HCT116 (cell line): ENCODE data around the gene TUBA1C.

Source experiments
- POLR2A ChIP-seq: IDR thresholded peaks from 2 replicates; pipeline ENCODE4 v1.7.0; 2011; ENCODE audit warnings: borderline replicate concordance; ENCODE audit not compliant: insufficient read depth, insufficient read length; ENCODE audit errors: extremely low read depth
- YY1 ChIP-seq: IDR thresholded peaks from 2 replicates; pipeline ENCODE4 v1.6.1; 2011; ENCODE audit warnings: low read length, low read depth, moderate library complexity, mild to moderate bottlenecking; ENCODE audit not compliant: insufficient replicate concordance; ENCODE audit errors: extremely low read depth
- TF ChIP-seq, protein P1 (sequence below), 3 experiments: fragments of 200-600 bp in 1 of 3; sonication (generic) in 1 of 3; IDR thresholded peaks in 2 of 3; conservative IDR thresholded peaks in 1 of 3; 2 replicates each; pipeline ENCODE4 v1.5.1; 2012 to 2017; ENCODE audit warnings: low read depth in 2 of 3, low read length in 2 of 3, antibody characterized with exemption in 1 of 3, borderline replicate concordance in 1 of 3, control low read depth in 1 of 3, mild to moderate bottlenecking in 1 of 3, mixed read lengths in 1 of 3, mixed run types in 1 of 3, moderate library complexity in 1 of 3; ENCODE audit not compliant: insufficient read depth in 1 of 3

DNA sequence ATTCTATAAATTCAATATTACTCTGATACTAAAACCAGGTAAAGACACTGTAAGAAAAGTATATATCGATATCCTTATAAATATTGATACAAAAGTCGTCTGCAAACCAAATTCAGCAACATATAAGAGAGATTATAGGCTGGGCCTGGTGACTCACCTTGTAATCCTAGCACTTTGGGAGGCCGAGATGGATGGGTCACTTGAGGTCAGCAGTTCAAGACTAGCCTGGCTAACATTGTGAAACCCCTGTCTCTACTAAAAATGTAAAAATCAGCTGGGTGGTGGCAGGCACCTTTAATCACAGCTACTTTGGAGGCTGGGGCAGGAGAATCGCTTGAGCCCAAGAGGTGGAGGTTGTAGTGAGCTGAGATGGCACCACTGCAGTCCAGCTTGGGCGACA is 13.5 kb upstream of the TUBA1C start:
- no peak for TF ChIP-seq POLR2A
- TF ChIP-seq, protein P1, sequence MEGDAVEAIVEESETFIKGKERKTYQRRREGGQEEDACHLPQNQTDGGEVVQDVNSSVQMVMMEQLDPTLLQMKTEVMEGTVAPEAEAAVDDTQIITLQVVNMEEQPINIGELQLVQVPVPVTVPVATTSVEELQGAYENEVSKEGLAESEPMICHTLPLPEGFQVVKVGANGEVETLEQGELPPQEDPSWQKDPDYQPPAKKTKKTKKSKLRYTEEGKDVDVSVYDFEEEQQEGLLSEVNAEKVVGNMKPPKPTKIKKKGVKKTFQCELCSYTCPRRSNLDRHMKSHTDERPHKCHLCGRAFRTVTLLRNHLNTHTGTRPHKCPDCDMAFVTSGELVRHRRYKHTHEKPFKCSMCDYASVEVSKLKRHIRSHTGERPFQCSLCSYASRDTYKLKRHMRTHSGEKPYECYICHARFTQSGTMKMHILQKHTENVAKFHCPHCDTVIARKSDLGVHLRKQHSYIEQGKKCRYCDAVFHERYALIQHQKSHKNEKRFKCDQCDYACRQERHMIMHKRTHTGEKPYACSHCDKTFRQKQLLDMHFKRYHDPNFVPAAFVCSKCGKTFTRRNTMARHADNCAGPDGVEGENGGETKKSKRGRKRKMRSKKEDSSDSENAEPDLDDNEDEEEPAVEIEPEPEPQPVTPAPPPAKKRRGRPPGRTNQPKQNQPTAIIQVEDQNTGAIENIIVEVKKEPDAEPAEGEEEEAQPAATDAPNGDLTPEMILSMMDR (IDR thresholded peaks at IDR 0.05 in 2 of 3, conservative IDR thresholded peaks at IDR 0.05 in 1 of 3; ENCODE audit: borderline replicate concordance in 1 of 3, insufficient read depth in 1 of 3, low read depth in 2 of 3, low read length in 2 of 3) = no peak
- no peak for TF ChIP-seq YY1
